SH-SY5Y (cell line): ENCODE results near the gene AMIGO3.

Experiments
- GATA2 ChIP-seq: IDR thresholded peaks from 2 replicates; pipeline ENCODE4 v1.6.1; 2011; ENCODE audit warnings: mild to moderate bottlenecking, low read depth, low read length
- GATA3 ChIP-seq: IDR thresholded peaks from 2 replicates; pipeline ENCODE4 v1.6.1; 2011; ENCODE audit warnings: low read depth, mild to moderate bottlenecking, low read length, moderate library complexity

DNA sequence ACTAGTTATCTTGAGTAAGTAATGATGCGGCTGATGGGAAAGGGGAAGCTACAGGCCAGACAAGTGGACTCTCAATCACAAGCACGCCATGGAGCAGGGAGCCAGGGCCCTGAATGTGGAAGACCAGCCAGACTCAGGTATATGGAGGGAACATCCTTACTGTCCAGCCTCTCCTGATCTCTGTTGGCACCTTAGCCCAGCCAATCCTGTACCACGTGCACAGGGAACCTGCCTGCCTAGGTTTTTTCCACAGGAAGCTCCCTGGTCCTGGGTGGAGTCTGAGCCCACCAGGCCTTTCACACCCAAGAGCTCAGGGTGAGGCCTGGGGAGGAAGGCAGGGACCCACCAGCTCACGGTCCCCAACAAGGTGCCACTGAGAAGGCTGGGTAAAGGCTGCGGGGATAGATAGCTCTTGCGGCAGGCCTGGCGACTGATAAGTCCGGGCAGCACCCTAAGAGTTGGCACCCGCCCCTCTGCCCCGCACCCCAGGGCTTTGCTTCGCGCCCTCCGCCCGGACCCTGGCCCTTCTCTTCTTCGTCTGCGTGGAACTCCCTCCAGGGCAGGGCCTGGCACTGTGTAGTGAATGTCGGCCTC lies 46.3 kb downstream of the AMIGO3 start:
- TF ChIP-seq GATA2, result no peak
- TF ChIP-seq GATA3, result no peak
